Central memory CD8-positive, alpha-beta T cell (primary cell): ENCODE measurements around the gene CDK18.

Experiments used
- ATAC-seq: fragments of 150-1000 bp; cut with Tn5 transposase; replicated peaks from 2 replicates; pipeline ENCODE4 v1.10.0; 2022; ENCODE audit warnings: mild to moderate bottlenecking, moderate FRiP score, moderate number of reproducible peaks; ENCODE audit not compliant: poor library complexity, severe bottlenecking; ENCODE audit errors: extremely low read depth
- DNase-seq, 2 donors: peaks; one replicate each; pipeline ENCODE4 v3.0.0; 2021; ENCODE audit warnings: low spot score in 2 of 2
- H3K27ac Mint-ChIP-seq: one replicate; pipeline ENCODE4 v1.8.0; 2022; ENCODE audit warnings: low read depth, mild to moderate bottlenecking, moderate library complexity, mixed read lengths
- H3K27me3 Mint-ChIP-seq: one replicate; pipeline ENCODE4 v1.8.0; 2022; ENCODE audit warnings: mixed read lengths
- H3K36me3 Mint-ChIP-seq: one replicate; pipeline ENCODE4 v1.8.0; 2022; ENCODE audit warnings: mild to moderate bottlenecking, moderate library complexity, mixed read lengths; ENCODE audit not compliant: insufficient read depth
- H3K4me1 Mint-ChIP-seq: one replicate; pipeline ENCODE4 v1.8.0; 2022; ENCODE audit warnings: mixed read lengths
- H3K4me3 Mint-ChIP-seq: one replicate; pipeline ENCODE4 v1.8.0; 2022; ENCODE audit warnings: mild to moderate bottlenecking, moderate library complexity, mixed read lengths
- H3K9me3 Mint-ChIP-seq: one replicate; pipeline ENCODE4 v1.8.0; 2022; ENCODE audit warnings: mixed read lengths

CDK18 gene

DNA sequence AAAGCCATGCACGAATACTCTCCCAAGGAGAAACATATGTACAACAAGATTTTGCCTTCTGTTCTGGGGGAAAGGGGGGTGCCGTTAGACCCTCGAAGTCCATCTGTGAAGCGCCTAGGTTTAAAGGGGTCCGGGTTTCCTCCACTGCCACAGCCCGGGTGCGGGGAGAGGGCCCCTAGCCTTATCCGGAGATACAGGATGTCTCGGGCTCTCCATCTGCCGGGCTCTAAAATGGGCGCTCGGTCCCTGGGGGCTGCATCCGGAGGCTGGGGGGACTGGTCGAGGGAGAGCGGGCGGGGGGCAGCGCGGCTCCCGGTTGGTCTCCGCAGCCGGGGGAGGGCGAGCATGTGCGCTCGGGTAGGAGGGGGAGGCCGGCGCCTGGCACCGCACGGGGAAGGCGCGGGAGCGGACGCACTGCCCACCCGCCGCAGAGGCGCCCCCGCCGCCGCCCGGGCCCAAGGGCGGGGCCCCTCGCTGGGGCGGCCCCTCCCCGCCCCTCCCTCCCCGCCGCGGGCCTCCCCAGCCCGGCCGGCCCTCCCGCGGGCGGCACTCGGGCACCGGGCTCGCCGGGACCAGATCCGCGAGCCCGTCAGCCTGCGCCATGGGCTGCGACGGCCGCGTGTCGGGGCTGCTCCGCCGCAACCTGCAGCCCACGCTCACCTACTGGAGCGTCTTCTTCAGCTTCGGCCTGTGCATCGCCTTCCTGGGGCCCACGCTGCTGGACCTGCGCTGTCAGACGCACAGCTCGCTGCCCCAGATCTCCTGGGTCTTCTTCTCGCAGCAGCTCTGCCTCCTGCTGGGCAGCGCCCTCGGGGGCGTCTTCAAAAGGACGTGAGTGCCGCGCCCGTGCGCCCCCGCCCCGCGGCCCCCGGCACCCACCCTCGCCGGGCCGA lies 64.2 kb downstream of the CDK18 start:
- Mint-ChIP-seq H3K4me3 (peak overlapping the region; percentile 59), H3K27me3 (peaks cover 96% of the 10 kb centered on the region), H3K4me1 (no peaks in the 10 kb centered on the region), H3K36me3 (no peaks in the 10 kb centered on the region), H3K27ac (no peak overlapping the region), H3K9me3 (no peaks in the 10 kb centered on the region)
- DNase-seq: no peak
- no peak for ATAC-seq

DNA sequence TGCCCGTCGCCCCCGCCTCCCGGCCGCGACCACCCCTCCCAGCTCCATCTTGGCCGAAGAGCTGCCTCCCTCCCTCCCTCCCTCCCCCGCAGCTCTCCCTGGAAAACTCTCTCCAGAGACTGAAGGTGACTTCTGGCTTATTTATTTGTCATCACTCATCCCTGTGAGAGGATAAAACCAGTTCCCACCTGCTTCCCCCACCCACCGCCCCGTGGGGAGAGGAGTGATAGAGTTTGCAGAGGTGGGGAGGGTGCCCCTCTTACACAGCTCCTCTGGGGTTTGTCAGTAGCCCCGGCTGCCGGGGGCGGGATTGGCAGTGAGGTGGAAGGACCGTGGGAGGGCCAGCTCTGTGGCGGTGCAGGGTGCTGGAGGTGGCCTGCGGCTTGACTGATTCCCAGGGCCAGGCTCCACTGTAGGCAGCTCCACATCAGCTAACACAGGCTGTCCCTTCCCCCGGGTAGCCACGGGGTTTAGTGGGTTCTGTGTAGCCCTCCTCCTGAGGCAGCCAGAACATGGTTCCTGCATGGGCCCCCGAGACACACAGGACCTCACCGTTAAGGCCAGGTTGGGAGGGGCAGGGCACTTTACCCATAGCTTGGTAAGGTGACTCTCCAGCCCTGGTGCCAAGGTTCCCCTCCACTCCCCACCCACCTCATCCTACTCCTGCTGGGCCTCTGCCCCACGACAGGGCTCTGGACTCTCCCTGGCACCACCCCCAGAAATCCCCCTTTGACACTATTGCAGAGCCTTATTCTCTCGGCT lies 65.1 kb downstream of the CDK18 start:
- Mint-ChIP-seq H3K4me3 (peak overlapping the region; percentile 57), H3K27ac (no peak overlapping the region), H3K36me3 (no peaks in the 10 kb centered on the region), H3K4me1 (no peaks in the 10 kb centered on the region), H3K27me3 (peaks cover 87% of the 10 kb centered on the region), H3K9me3 (no peaks in the 10 kb centered on the region)
- DNase-seq (no peak), ATAC-seq (no peak)

DNA sequence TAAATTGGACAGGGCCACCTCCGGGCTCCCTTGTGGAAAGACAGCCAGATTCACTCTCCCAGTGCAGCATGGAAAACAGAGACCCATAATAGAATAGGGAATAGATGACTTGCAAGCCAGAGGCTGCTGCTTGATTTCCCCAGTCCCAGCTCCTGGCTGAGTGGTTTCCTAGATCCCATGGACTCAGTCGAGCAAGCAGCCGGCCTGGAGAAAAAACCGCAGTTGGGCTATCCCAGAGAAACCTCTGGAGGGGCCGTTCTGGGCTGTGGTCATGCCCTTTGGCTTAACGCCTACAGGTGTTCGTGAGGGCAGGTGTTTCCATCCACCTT lies 65.7 kb downstream of the CDK18 start:
- H3K4me3 Mint-ChIP-seq: no peak overlapping the region
- H3K9me3 Mint-ChIP-seq: no peaks in the 10 kb centered on the region
- DNase-seq (no peak), ATAC-seq (no peak)
- H3K36me3 Mint-ChIP-seq: no peaks in the 10 kb centered on the region
- H3K27ac Mint-ChIP-seq: no peak overlapping the region
- H3K27me3 Mint-ChIP-seq: peaks cover 82% of the 10 kb centered on the region
- H3K4me1 Mint-ChIP-seq: no peaks in the 10 kb centered on the region

DNA sequence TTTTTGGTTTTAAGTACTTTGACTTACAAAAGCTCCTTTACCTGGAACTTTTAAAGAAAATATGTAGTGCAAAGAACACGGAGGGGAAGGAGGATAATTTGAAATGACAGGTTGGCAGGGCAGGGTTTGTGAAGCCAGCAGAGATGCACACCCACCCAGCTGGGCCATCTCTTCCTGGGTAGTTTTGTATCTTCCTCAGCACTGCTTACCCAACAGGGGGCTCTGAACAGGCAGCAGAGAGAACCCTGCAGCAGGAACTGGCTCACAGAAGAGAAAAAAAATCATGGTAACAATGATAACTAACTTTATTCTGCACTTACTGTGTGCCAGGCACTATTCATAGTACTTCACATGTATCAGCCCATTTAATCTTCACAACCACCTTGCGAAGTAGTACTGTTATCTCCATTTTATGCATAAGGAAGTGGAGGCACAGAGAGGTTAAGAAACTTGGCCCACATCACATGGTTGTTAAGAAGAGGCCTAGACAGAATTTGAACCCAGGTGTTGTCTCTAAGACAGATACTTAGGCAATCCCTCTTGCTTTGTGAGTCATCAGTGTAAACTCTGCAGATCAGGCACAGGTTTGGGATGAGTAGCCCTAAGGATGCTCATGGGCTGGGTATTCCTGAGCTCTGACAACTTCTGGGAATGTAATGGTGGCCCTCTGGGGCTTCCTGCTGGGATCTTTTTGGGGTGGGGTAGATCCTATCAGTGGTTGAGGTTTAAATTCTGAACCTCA lies 66.5 kb downstream of the CDK18 start:
- no peaks in the 10 kb centered on the region for H3K9me3 Mint-ChIP-seq
- ATAC-seq: no peak
- no peak for DNase-seq
- no peak overlapping the region for H3K4me3 Mint-ChIP-seq
- H3K27me3 Mint-ChIP-seq: peaks cover 77% of the 10 kb centered on the region
- no peaks in the 10 kb centered on the region for H3K4me1 Mint-ChIP-seq
- no peaks in the 10 kb centered on the region for H3K36me3 Mint-ChIP-seq
- H3K27ac Mint-ChIP-seq: no peak overlapping the region

DNA sequence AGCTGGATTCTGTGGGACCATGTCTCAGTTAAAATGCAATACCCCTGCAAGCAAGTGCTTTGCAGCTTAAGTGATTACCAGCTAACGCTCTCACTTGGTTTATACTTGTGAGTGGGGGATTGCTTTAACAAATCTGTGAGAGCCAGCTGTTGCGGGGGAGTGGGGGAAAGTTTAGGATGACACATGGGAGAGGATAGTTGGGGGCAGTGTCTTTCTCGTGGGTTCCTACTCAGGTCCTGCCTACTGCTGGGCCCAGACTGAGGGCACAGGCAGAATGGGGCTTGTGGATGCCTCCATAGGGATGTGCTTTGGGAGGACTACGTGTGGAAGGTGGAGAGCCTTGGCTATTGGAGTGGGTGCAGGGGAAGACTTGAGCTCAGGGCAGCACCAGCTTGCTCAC lies 67.3 kb downstream of the CDK18 start:
- no peak overlapping the region for H3K27ac Mint-ChIP-seq
- DNase-seq (no peak), ATAC-seq (no peak)
- H3K4me3 Mint-ChIP-seq: no peak overlapping the region
- no peaks in the 10 kb centered on the region for H3K9me3 Mint-ChIP-seq
- no peaks in the 10 kb centered on the region for H3K4me1 Mint-ChIP-seq
- peaks cover 77% of the 10 kb centered on the region for H3K27me3 Mint-ChIP-seq
- no peaks in the 10 kb centered on the region for H3K36me3 Mint-ChIP-seq

DNA sequence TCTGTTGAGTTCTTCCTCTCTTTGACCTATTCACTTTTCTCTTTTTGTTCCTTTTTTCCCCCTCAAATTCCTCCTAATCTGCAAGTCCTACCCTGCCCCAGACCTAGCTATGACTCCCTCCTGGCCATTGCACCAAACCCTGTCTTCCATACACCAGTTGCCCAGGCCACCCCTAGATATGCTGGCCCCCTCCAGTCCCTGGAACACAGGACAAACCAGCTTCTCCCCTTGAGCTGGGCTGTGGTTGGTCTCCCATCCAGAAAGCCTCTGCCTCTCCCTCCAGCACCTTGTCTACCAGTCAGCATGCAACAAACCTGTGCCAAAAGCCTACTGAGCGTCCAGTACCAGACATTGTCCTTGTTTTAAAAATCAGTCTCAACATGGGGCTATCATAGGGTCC lies 68.0 kb downstream of the CDK18 start:
- Mint-ChIP-seq H3K4me1 (no peaks in the 10 kb centered on the region), H3K27ac (no peak overlapping the region), H3K27me3 (peaks cover 77% of the 10 kb centered on the region), H3K36me3 (no peaks in the 10 kb centered on the region), H3K9me3 (no peaks in the 10 kb centered on the region), H3K4me3 (no peak overlapping the region)
- DNase-seq (no peak), ATAC-seq (no peak)

DNA sequence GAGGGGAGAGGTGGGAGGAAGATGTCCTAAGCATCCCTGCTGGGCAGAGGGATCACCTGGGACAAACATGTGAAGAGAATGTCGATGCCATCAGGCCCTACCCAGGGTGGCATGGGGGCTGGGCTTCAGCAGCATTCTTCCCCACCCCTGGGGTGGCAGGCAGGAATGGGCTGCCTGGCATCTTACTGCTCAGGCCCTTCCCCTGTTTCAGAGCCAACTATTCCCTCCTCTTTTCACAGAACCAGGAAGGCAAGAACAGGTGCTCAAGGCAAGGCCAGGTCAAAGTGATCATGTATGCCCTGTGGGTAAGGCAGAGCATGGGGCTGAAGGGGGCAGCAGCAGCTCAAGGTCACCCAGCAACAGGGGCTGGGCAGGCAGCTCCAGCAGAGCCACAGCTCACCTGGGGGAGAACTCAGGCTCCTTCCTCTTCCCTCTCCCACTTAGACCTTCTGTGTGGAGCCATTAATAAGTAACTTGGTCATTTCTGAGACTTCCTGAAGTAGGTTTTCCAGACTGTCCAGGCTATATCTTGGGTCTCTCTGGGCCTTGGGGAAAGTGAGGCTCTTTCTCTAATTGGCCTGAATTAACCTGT lies 70.9 kb downstream of the CDK18 start:
- Mint-ChIP-seq H3K36me3 (peaks cover 1% of the 10 kb centered on the region), H3K9me3 (no peaks in the 10 kb centered on the region), H3K27me3 (peaks cover 74% of the 10 kb centered on the region), H3K4me3 (no peak overlapping the region), H3K4me1 (no peaks in the 10 kb centered on the region), H3K27ac (no peak overlapping the region)
- DNase-seq (no peak), ATAC-seq (no peak)

DNA sequence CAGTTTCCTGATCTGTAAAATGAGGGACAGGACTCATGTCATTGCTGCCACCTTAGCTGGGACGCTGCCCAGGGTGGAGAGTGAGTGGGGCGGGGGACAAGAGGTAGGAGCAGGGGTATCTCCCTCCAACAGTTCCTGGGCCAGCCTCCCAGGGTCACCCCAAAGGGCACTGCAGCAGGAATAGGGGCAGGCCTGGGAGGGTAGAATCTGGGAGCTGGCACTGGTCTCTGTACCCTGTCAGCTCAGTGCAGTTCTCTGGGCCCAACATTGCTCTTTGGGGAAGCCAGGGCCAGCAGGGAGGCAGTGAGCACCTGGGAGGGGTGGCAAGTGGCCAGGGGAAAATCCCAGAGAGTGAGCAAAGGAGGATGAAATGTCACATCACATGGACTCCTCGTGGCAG lies 71.5 kb downstream of the CDK18 start:
- H3K27ac Mint-ChIP-seq: no peak overlapping the region
- H3K36me3 Mint-ChIP-seq: peaks cover 1% of the 10 kb centered on the region
- no peaks in the 10 kb centered on the region for H3K4me1 Mint-ChIP-seq
- no peak for DNase-seq
- no peaks in the 10 kb centered on the region for H3K9me3 Mint-ChIP-seq
- peaks cover 74% of the 10 kb centered on the region for H3K27me3 Mint-ChIP-seq
- H3K4me3 Mint-ChIP-seq: no peak overlapping the region
- no peak for ATAC-seq

DNA sequence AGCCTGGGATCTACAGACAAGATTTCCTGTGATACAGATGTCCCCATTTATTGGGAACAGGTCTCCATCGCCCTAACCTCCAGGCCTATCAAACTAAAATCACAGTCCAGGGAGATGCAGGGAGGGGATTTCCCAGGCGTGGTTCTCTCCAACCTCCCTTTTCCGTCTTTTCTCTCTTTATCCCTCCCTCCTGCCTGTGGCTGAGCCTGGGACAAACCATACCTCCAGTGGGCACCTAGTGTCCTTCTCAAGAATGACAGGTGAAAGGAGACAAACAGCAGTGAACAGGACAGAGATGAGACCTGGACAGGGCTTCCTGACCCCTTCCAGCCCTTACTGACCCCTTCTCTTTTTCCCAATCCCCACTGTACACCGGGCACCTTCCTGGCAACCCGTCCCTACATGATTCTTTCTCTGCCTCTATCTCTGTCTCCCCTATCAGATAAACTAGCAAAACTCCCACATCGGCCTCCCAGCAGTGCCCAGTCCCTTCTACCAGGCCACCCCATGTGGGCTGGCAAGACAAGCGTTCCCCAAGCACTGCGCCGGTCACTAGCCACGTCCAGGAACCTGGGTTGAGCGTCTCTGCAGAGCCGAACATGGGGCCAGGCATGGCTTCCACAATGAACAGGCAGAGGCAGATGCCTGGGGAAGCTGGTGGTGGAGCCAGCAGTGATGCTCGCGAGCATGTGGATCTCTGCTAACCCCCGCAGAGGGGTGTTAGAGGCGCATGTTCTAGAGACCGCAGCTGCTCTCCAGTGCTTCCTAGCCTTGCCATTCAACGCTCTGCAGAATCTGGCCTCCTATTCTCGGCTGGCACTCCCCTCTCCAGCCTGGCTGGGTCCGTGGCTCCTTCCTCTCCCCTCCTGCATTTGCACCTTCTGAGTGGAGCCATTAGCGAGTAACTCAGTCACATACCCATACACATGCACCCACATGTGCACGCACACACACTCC lies 72.6 kb downstream of the CDK18 start:
- no peaks in the 10 kb centered on the region for H3K4me1 Mint-ChIP-seq
- H3K36me3 Mint-ChIP-seq: peaks cover 1% of the 10 kb centered on the region
- peaks cover 73% of the 10 kb centered on the region for H3K27me3 Mint-ChIP-seq
- no peak overlapping the region for H3K4me3 Mint-ChIP-seq
- no peaks in the 10 kb centered on the region for H3K9me3 Mint-ChIP-seq
- DNase-seq (no peak), ATAC-seq (no peak)
- H3K27ac Mint-ChIP-seq: no peak overlapping the region

DNA sequence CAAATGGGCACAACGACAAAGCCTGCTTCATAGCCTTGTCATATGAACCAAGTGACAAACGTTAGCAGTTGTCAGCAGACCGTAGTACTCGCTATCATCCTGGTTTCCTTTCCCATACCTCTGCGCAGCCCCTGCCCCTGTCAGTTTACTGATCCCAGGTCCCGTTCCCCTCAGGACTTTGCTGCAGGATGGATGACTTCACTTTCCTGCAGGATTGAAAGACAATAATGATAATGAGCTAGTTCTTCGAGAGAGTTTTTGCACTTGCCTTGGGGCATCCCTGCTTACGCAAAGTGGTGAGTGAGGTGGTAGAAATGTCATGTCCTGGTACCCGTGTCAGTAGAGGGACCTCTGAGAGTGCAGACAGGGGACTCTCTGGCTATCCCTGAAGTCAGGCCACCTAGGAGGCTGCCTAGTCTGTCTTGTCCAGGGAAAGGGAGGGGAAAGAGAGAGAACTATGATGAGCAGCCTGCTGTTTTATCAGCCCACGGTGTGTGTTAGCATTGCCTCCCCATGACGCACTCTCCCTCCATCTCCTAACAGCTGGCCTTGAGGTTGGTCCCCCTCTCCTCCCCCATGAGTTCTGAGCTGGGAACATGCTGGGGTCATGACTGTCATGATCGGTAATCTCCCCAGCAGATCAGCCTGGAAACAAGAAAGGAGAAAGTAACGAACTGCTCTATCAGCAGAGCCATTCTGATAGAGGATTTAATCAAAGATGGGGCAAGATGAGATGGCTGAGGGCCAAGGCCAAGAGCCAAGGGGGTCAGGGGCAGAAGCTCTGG lies 73.6 kb downstream of the CDK18 start:
- peaks cover 1% of the 10 kb centered on the region for H3K36me3 Mint-ChIP-seq

More for the DNA sequence above, 73.6 kb downstream of the CDK18 start:
- peaks cover 63% of the 10 kb centered on the region for H3K27me3 Mint-ChIP-seq
- no peaks in the 10 kb centered on the region for H3K9me3 Mint-ChIP-seq
- no peak overlapping the region for H3K27ac Mint-ChIP-seq
- no peak for ATAC-seq
- no peak for DNase-seq
- H3K4me3 Mint-ChIP-seq: no peak overlapping the region
- H3K4me1 Mint-ChIP-seq: no peaks in the 10 kb centered on the region
